ENCODE results near the gene DTNB. TPM values are rescaled to one million over a fixed set of nuclear protein-coding genes. Genes with fewer than 3 reads are reported as not detected.

DTNB gene
- total and polyA plus RNA-seq, 2 donors (not counting 1 experiment from before 2014, with no cell fraction given): 25.7 to 37.3 TPM

GRCh38 chr2:25623361-25623760, 50.0 kb downstream of the DTNB start:
- H3K4me3 ChIP-seq (ENCODE audit: control extremely low read depth in 1 of 5, extremely low read depth in 1 of 5, insufficient read depth in 1 of 5, low read depth in 2 of 5, low read length in 4 of 5): no peak overlapping the region
- Mint-ChIP-seq H3K27ac (no peak overlapping the region), H3K9me3 (ENCODE audit: insufficient read depth) (no peaks in the 10 kb centered on the region), H3K4me1 (no peaks in the 10 kb centered on the region), H3K4me3 (no peak overlapping the region), H3K27me3 (no peaks in the 10 kb centered on the region)
- no peak overlapping the region for H3K4me2 ChIP-seq (replicated peaks; ENCODE audit: low read depth, low read length, poor library complexity, severe bottlenecking)
- 100% methylated on average over 1 of the region's 3 CpGs for WGBS (ENCODE audit: insufficient coverage)
- ChIA-PET CTCF (no interaction called here), POLR2A (no interaction called here)
- H3K9me3 ChIP-seq (ENCODE audit: control extremely low read depth in 1 of 3, control insufficient read depth in 2 of 3, insufficient read depth in 1 of 3, low read length in 2 of 3): no peaks in the 10 kb centered on the region
- H4K20me1 ChIP-seq (ENCODE audit: control insufficient read depth, insufficient read depth, low read length, poor library complexity, severe bottlenecking): no peaks in the 10 kb centered on the region
- DNase-seq (no peak), ATAC-seq (ENCODE audit: low read depth) (no peak)
- TF ChIP-seq CTCF (IDR thresholded peaks at IDR 0.05) (no peak), EZH2 (IDR thresholded peaks at IDR 0.05; ENCODE audit: borderline replicate concordance, insufficient read depth, low read depth, low read length, poor library complexity, severe bottlenecking) (no peak)
- no peaks in the 10 kb centered on the region for H3K79me2 ChIP-seq (ENCODE audit: control insufficient read depth, insufficient read depth, low read length)
- H3K27me3 ChIP-seq (replicated peaks in 1 of 4; ENCODE audit: control extremely low read depth in 1 of 4, control insufficient read depth in 3 of 4, insufficient read depth in 4 of 4, low read length in 3 of 4): no peaks in the 10 kb centered on the region
- no peaks in the 10 kb centered on the region for H3K4me1 ChIP-seq (ENCODE audit: control insufficient read depth in 2 of 2, insufficient read depth in 2 of 2, low read length in 2 of 2)
- H2AFZ ChIP-seq (ENCODE audit: insufficient read depth, low read depth, low read length, poor library complexity, severe bottlenecking): no peak overlapping the region
- no peak overlapping the region for H3K27ac ChIP-seq (ENCODE audit: low read length in 2 of 2)
- no peak overlapping the region for H3K9ac ChIP-seq (ENCODE audit: low read length)
- H3K36me3 ChIP-seq (replicated peaks in 1 of 2; ENCODE audit: control extremely low read depth in 1 of 2, control insufficient read depth in 1 of 2, extremely low read depth in 1 of 2, insufficient read depth in 2 of 2, low read length in 1 of 2): peaks cover 7 to 16% of the 10 kb centered on the region in 2 experiments
- intact Hi-C loops (cut with micrococcal nuclease): no loop called here

- H3K27ac ChIP-seq (ENCODE audit: low read length in 2 of 2): no peak overlapping the region
- H4K20me1 ChIP-seq (ENCODE audit: control insufficient read depth, insufficient read depth, low read length, poor library complexity, severe bottlenecking): no peaks in the 10 kb centered on the region
- ATAC-seq (ENCODE audit: low read depth): no peak
- H2AFZ ChIP-seq (ENCODE audit: insufficient read depth, low read depth, low read length, poor library complexity, severe bottlenecking): no peak overlapping the region
- no peak overlapping the region for H3K27ac Mint-ChIP-seq
- POLR2A ChIA-PET: interaction anchor here (0.6 kb wide), 1 partner anchor 67 kb away, joined by 5 read pairs; no protein-coding TSS in a partner anchor
- peaks cover 0 to 2% of the 10 kb centered on the region in 2 experiments for H3K36me3 ChIP-seq (replicated peaks in 1 of 2; ENCODE audit: control extremely low read depth in 1 of 2, control insufficient read depth in 1 of 2, extremely low read depth in 1 of 2, insufficient read depth in 2 of 2, low read length in 1 of 2)
- H3K9me3 Mint-ChIP-seq (ENCODE audit: insufficient read depth): no peaks in the 10 kb centered on the region
- no peaks in the 10 kb centered on the region for H3K27me3 Mint-ChIP-seq
- H3K27me3 ChIP-seq (replicated peaks in 1 of 4; ENCODE audit: control extremely low read depth in 1 of 4, control insufficient read depth in 3 of 4, insufficient read depth in 4 of 4, low read length in 3 of 4): no peaks in the 10 kb centered on the region
- TF ChIP-seq EZH2 (IDR thresholded peaks at IDR 0.05; ENCODE audit: borderline replicate concordance, insufficient read depth, low read depth, low read length, poor library complexity, severe bottlenecking) (no peak), CTCF (IDR thresholded peaks at IDR 0.05) (no peak)
- no peak overlapping the region for H3K4me3 ChIP-seq (ENCODE audit: control extremely low read depth in 1 of 5, extremely low read depth in 1 of 5, insufficient read depth in 1 of 5, low read depth in 2 of 5, low read length in 4 of 5)
- no peaks in the 10 kb centered on the region for H3K4me1 Mint-ChIP-seq
- no peak overlapping the region for H3K4me2 ChIP-seq (replicated peaks; ENCODE audit: low read depth, low read length, poor library complexity, severe bottlenecking)
- no peak for DNase-seq
- CTCF ChIA-PET: interaction anchor here (4.2 kb wide), 1 partner anchor 13 kb away, joined by 22 read pairs; no protein-coding TSS in a partner anchor
- WGBS (ENCODE audit: insufficient coverage): 96% methylated on average over 3 of the region's 4 CpGs
- H3K4me1 ChIP-seq (ENCODE audit: control insufficient read depth in 2 of 2, insufficient read depth in 2 of 2, low read length in 2 of 2): no peaks in the 10 kb centered on the region
- H3K79me2 ChIP-seq (ENCODE audit: control insufficient read depth, insufficient read depth, low read length): no peaks in the 10 kb centered on the region
- no peaks in the 10 kb centered on the region for H3K9me3 ChIP-seq (ENCODE audit: control extremely low read depth in 1 of 3, control insufficient read depth in 2 of 3, insufficient read depth in 1 of 3, low read length in 2 of 3)
- intact Hi-C loops (cut with micrococcal nuclease): no loop called here
- H3K9ac ChIP-seq (ENCODE audit: low read length): no peak overlapping the region
- no peak overlapping the region for H3K4me3 Mint-ChIP-seq
These were observed 52.7 kb downstream of the DTNB start for GRCh38 chr2:25620711-25621110.

All from B cell (primary cell).